ENCODE measurements around the gene RANGAP1. TPM values are rescaled to one million over a fixed set of nuclear protein-coding genes. Genes with fewer than 3 reads are reported as not detected.
A peak's percentile ranks its signal among the peaks of the same experiment; 100 is the strongest.
"Not testable (repeated sequence)": the region's sequence is repeated elsewhere in the genome, so short reads cannot be mapped to it uniquely, and the experiment has no call there.

The RANGAP1 gene
- total RNA-seq, 1 donor from 2014 or later = 34.7 TPM

GRCh38 chr22:41261541-41262249, 24.3 kb downstream of the RANGAP1 start:
- DNase-seq (ENCODE audit: low spot score) = no peak
- peak; percentile 72 for ATAC-seq

GRCh38 chr22:41260871-41261270, 25.1 kb downstream of the RANGAP1 start:
- DNase-seq (ENCODE audit: low spot score) (no peak), ATAC-seq (no peak)

- not testable (repeated sequence) for ATAC-seq; DNase-seq (ENCODE audit: low spot score)
These were observed 26.2 kb downstream of the RANGAP1 start for GRCh38 chr22:41259756-41260155.

- DNase-seq (ENCODE audit: low spot score) (no peak), ATAC-seq (no peak)
These were observed 28.3 kb downstream of the RANGAP1 start for GRCh38 chr22:41257696-41258095.

GRCh38 chr22:41256254-41257253, 29.4 kb downstream of the RANGAP1 start:
- DNase-seq (ENCODE audit: low spot score) = no peak
- no peak for ATAC-seq

- no peak for DNase-seq (ENCODE audit: low spot score)
- no peak for ATAC-seq
These were observed 31.8 kb downstream of the RANGAP1 start for GRCh38 chr22:41254230-41254629.

DNA sequence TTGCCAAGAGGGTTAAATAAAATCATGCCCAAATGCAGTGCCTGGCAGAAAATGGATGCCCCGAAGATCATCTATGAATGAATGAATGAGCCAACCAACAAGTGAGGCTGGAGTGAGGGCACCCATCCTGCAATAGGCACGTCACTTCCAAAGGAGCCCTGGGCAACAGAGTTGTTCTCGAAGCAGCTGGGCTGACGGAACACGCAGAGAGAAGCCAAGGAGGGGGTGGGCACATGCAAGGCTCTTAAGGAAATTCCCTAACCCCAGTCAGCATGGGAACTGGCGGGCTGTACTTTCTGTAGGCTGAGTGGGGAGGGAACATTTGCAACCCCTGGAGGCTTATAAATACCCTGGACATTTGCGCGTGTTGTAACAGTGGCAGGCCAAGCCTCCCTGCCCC, 33.6 kb downstream of the RANGAP1 start:
- DNase-seq (ENCODE audit: low spot score) (no peak), ATAC-seq (no peak)

GRCh38 chr22:41250127-41250526, 35.9 kb downstream of the RANGAP1 start:
- ATAC-seq (no peak), DNase-seq (ENCODE audit: low spot score) (no peak)

DNA sequence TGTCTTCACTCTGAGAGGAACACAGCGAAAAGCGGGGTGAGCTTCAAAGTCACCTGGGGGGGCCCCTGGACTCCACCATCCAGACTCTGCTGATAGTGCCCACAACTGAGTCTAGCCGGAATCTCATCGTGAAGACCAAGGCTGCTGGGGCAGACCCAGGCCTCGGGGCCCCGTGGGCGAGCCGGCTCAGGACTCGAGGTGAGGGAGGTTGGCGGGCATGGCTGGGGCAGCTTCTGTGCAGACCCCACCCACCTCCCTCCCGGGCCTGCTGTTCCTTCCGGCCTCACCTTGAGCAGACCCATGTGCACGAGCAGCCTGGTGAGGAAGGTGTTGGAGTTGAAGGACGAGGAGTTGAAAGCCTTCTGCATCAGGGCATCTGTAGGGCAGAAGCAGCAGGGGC, 36.5 kb downstream of the RANGAP1 start:
- no peak for ATAC-seq
- no peak for DNase-seq (ENCODE audit: low spot score)

GRCh38 chr22:41248758-41249157, 37.2 kb downstream of the RANGAP1 start:
- DNase-seq (ENCODE audit: low spot score) (no peak), ATAC-seq (no peak)

DNA sequence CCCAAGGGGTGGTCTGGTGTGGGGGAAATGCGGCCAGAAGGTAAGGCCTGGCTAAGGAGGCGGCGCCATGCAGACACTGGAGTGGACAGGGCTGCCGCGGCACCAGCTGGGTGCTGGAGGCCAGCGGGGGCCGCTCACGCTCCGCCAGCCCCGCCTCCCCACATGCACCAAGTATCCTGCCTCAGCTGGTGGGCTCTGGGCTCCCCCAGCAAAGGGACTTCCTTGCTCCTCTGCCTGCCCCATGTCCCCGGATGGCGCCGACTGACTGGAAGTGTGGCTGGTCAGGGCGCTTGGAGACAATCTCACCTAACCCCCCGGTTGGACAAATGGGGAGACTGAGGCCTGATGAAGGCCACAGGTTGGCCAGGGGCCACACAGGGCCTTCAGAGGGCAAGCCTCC, 37.7 kb downstream of the RANGAP1 start:
- DNase-seq (ENCODE audit: low spot score) = no peak
- peak; percentile 24 for ATAC-seq

GRCh38 chr22:41247703-41248102, 38.3 kb downstream of the RANGAP1 start:
- ATAC-seq (peak; percentile 84), DNase-seq (ENCODE audit: low spot score) (peak; percentile 94)

DNA sequence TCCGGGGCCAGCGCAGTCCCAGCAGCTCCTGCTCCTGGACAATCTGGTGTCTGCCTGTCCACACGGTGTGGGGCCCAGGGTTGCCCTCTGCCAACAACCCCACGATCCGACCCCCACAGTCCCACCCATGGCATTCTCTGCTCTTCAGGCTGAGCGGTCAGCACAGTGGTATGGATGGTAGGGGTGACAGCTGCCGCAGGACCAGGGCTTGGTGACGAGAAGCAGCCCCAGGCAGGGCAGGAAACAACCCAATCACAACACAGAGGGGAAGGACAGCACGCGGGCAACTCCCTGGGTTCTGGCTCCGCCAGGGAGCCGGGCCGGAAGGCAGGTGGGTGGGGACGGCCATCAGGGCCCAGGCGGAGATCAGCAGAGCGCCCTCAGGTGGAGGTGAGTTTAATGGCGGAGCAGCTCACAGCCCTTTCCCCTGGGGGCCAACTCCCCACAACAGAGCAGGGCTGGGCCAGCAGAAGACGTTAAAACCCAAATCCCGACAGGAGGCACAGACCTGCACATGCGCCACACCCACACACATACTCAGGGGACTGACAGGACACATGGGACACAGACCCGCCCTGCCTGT, 40.0 kb downstream of the RANGAP1 start:
- DNase-seq (ENCODE audit: low spot score) (no peak), ATAC-seq (no peak)

DNA sequence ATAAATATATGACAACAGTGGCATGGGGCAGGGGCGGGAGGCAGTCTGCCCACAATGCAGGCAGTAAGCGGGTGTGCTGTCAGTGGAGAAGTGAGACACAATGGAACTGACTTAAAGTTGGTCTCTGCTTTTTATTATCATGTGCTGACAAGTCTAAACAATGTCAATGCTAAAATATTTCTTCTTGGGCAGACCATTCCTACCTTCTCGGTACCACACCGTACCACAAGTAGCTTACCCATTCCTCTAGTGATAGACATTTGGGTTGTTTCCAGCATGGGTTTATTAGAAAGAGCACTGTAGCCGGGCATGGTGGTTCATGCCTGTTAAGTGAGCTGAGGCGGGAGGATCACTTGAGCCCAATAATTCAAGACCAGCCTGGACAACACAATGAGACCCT, 42.6 kb downstream of the RANGAP1 start:
- ATAC-seq (no peak), DNase-seq (ENCODE audit: low spot score) (no peak)

GRCh38 chr22:41242396-41243117, 43.4 kb downstream of the RANGAP1 start:
- ATAC-seq (no peak), DNase-seq (ENCODE audit: low spot score) (no peak)

DNA sequence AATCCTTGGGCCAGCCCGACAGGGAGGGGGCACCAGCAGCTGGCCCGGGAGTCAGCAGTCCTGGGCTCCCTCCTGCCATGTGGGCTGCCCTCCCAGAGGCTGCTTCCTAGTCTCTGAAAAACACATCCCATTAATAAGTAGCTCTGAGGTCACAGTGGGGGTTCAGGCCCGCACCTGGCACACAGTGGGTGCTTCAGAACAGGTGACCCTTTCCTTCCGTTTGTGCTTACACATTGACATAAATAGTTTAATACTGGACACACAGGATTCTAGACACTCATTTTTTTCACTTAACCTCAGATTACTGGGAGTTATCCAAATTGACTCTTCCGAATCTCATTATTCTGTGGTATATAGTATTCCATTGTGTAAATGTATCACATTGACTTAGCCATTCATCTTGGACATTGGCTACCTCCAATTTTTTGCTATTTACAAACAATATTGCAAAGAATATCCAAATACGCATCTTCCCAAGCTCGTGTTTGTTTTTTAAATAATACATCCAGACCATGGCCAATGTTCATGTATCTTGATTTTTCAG, 44.8 kb downstream of the RANGAP1 start:
- no peak for ATAC-seq
- DNase-seq (ENCODE audit: low spot score) = no peak

- ATAC-seq (no peak), DNase-seq (ENCODE audit: low spot score) (no peak)
These were observed 45.4 kb downstream of the RANGAP1 start, which contains the start of gene CHADL for GRCh38 chr22:41240377-41241132. Gene CHADL (minus strand): TSS chr22:41240931. CDS start chr22:41240881, 50 bp downstream.

DNA sequence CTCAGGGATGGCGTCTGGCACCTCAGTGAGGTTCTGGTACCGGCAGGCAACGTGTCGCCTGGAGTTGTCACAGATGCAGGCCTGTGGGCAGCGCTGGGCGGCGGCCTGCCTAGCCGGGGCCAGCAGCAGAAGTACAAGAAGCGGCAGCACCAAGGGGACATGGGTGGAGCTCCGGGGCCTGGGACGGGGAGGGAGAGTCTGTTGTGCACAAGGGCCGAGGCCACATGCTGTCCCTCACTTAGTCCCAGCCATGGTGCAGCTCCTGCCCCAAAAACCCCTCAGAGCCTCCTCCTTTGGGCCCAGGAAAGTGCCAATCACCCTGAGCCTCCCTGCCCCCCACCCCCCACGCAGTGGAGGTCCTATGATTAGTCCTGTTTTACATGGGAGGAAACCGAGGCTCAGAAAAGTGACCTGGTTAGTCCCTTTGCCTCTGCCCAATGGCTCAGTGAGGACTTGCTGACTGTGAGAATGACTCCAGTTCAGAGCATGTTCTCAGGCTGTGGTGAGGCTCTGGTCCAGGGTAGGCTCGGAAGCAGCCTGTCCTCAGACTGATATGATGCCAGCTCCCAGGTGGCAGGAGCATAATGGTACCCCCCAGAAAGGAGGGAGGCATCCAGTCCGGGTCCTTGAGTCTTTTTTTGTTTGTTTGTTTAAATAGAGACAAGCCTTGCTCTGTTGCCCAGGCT, 46.4 kb downstream of the RANGAP1 start:
- ATAC-seq = no peak
- DNase-seq (ENCODE audit: low spot score) = no peak

All from left lobe of liver (tissue), 2 donors.